ENCODE data around the gene SPATA6L.

DNA sequence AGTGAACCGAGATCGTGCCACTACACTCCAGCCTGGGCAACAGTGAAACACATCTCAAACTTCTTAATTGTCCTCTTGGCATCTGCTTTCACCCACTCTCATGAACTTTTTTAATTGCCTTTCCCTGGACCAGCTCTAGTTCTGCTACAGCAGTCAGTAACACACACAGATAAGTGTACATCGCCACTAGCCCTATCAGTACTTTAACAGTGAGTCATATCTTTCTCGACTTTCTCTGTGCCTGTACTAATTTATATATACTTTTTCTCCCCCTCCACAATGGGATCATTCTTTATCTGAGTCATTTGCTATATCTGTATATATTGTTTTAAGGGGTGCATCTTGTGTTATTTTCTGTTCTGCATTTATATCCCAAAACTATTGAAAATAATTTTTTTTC, 19.8 kb upstream of the SPATA6L start:
- TF ChIP-seq POLR2A (IDR thresholded peaks at IDR 0.05) = no peak
- TF ChIP-seq CTCF (IDR thresholded peaks at IDR 0.05) = no peak

Measured in esophagus squamous epithelium (tissue), 4 donors.